Bronchial epithelial cell (primary cell): ENCODE results near the gene TENM4. TPM values are rescaled to one million over a fixed set of nuclear protein-coding genes. Genes with fewer than 3 reads are reported as not detected.
A peak's percentile ranks its signal among the peaks of the same experiment; 100 is the strongest.

Experiments
- DNase-seq: peaks from one replicate; pipeline ENCODE4 v3.0.0-alpha.2; 2010; ENCODE audit warnings: low read depth
- FAIRE-seq: peaks from 2 replicates; lab custom pipeline; 2011; peaks lifted over from hg19 to GRCh38; lab: Jason Lieb, UNC
- H3K27me3 ChIP-seq: 2 replicates; pipeline ENCODE4 v1.5.1; 2011; ENCODE audit warnings: low read length; ENCODE audit not compliant: control insufficient read depth, insufficient read depth
- H3K36me3 ChIP-seq: 2 replicates; pipeline ENCODE4 v1.5.1; 2011; ENCODE audit warnings: low read length; ENCODE audit not compliant: control insufficient read depth, insufficient read depth
- H3K4me3 ChIP-seq: 2 replicates; pipeline ENCODE4 v1.5.1; 2011; ENCODE audit warnings: mild to moderate bottlenecking, low read depth, low read length, control low read depth
- total RNA-seq: library from RNA; depleted of rRNA; stranded (reverse); fragments of >200 nt; gene quantifications from 2 replicates; pipeline ENCODE4 v1.2.1, GENCODE V29; 2014
- TF ChIP-seq, protein P1 (sequence below): IDR thresholded peaks from 2 replicates; pipeline ENCODE4 v1.5.1; 2011; ENCODE audit warnings: mild to moderate bottlenecking, moderate library complexity, low read length, control low read depth, inconsistent platforms; ENCODE audit not compliant: insufficient read depth, severe bottlenecking

TENM4 gene
- total RNA-seq, 1 donor from 2014 or later: 6.1 TPM

DNA sequence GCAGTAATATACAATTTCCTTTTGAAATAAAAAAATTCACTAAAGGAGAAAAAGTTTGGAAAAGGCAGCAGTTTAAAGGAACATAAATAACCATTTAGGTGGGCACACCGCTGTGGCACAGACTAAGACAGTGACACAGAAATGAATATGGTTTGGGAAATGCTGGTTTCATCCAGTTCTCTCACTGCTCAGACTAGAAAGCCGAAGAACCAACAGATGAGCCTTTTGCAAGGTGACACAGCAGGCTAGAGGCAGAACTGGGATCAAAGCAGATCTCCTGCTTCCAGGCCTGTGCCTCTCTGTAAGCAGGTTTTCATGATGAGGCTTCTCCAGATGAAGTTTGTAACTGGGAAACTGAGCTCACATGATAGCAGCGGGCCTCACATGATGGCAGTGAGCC, 486.1 kb downstream of the TENM4 start:
- TF ChIP-seq, protein P1, sequence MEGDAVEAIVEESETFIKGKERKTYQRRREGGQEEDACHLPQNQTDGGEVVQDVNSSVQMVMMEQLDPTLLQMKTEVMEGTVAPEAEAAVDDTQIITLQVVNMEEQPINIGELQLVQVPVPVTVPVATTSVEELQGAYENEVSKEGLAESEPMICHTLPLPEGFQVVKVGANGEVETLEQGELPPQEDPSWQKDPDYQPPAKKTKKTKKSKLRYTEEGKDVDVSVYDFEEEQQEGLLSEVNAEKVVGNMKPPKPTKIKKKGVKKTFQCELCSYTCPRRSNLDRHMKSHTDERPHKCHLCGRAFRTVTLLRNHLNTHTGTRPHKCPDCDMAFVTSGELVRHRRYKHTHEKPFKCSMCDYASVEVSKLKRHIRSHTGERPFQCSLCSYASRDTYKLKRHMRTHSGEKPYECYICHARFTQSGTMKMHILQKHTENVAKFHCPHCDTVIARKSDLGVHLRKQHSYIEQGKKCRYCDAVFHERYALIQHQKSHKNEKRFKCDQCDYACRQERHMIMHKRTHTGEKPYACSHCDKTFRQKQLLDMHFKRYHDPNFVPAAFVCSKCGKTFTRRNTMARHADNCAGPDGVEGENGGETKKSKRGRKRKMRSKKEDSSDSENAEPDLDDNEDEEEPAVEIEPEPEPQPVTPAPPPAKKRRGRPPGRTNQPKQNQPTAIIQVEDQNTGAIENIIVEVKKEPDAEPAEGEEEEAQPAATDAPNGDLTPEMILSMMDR: no peak
- no peak for DNase-seq
- Histone ChIP-seq H3K36me3 (no peaks in the 10 kb centered on the region), H3K4me3 (no peak overlapping the region), H3K27me3 (no peaks in the 10 kb centered on the region)
- FAIRE-seq: no peak

DNA sequence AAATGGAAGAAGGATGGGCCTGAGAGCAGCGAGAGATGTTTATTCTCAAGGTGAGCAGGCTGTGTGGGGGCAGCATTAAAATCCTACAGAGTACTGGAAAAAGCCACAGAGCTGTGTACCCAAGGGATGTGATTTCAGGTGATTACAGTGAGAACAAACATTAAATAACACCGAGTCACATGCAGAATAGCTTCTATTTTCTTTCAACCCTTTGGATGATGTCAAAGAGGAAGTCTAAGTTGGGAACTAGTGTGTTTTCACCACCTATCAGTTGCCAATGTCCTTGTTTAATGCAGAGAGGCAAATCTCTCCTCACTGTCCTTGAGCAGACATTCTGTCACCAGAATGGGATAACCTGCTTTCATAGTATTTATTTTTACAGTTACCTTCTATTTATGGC, 486.6 kb downstream of the TENM4 start:
- TF ChIP-seq, protein P1: no peak
- FAIRE-seq: no peak
- DNase-seq: no peak
- no peaks in the 10 kb centered on the region for H3K36me3 ChIP-seq
- no peak overlapping the region for H3K4me3 ChIP-seq
- H3K27me3 ChIP-seq: no peaks in the 10 kb centered on the region

DNA sequence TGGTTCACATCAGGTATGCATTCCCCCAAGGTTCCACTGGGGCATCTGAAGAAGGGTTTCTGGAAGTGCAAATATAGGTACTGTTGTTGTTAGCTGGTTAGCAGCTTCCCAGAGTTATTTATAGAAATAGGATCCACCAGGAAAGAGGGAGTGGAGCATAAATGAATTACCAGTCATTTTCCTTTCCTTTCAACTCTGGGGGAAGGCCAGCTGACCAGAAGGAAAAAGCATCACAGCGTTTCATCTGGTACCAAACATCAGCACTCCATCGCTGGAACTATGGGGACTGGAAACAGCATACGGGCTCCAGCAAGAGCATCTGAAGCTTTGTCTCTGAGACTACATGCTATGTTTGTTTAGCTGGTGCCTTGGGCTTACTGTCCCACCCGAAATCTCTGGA, 487.9 kb downstream of the TENM4 start:
- TF ChIP-seq, protein P1: no peak
- Histone ChIP-seq H3K4me3 (no peak overlapping the region), H3K36me3 (no peaks in the 10 kb centered on the region), H3K27me3 (no peaks in the 10 kb centered on the region)
- DNase-seq (no peak), FAIRE-seq (no peak)

DNA sequence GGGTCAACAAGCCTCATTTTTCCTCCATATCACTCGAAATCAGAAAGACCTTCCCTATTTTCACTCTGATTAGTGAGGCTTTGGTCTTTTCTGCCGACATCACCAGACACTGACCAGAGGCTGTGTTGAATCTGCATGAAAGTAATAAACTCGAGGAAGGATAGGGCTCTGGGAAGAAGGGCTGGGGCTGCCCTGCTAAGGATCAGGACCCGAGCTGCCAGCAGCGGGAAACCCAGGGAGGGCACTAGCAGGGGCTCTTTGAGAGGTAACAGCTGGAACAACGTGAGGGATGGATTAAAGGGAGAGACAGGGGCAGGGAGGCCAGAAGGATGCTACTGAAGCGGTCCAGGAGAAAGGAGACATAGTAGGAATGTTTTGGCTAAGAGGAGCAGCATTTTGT, 488.7 kb downstream of the TENM4 start:
- DNase-seq: no peak
- TF ChIP-seq, protein P1: no peak
- Histone ChIP-seq H3K4me3 (no peak overlapping the region), H3K36me3 (no peaks in the 10 kb centered on the region), H3K27me3 (no peaks in the 10 kb centered on the region)
- peak; percentile 43 for FAIRE-seq

DNA sequence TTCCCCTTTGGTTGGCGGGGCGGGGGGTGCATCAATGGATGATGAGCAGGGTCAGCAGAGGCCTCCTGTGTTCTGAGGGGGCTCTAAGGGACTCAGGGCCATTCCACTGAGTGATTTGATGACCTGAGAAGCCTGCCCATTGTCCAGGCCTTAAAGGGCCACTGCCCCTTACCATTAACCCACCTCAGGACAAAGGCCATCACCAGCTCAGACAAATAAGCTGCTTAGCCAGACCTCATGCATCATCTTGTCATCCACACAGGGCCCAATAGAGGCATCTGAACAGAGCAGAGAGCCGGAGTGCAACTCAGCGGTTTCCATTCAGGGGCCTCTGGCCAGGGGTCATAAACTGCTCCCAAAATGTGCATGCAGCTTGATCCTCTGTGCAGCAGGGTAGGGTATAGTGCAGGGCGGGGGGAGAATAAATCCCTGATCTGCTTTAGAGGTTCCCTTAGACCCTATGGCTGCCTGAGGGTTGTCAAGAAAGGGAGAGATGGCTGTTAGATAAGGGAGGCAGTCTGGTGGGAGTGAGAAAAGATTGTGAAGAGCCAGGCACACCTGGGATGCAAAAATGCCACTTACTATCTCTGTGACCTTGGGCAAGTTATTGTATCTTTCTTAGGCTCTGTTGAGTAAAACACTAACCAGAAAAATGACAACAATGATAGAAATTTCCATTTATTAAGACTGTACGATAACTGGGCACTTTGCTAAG, 490.7 kb downstream of the TENM4 start:
- H3K27me3 ChIP-seq: no peaks in the 10 kb centered on the region

More for the DNA sequence above, 490.7 kb downstream of the TENM4 start:
- no peak for DNase-seq
- FAIRE-seq: no peak
- TF ChIP-seq, protein P1: no peak
- Histone ChIP-seq H3K36me3 (no peaks in the 10 kb centered on the region), H3K4me3 (no peak overlapping the region)
